GM12873 (cell line): Measurements from ENCODE around the gene LDB1.

Source experiments
- TF ChIP-seq, protein P1 (sequence below): IDR thresholded peaks from 2 replicates; pipeline ENCODE4 v1.5.1; 2012; ENCODE audit warnings: low read depth, mild to moderate bottlenecking, moderate library complexity, low read length, control low read depth; ENCODE audit not compliant: insufficient read depth; ENCODE audit errors: missing control alignments

Gene LDB1

DNA sequence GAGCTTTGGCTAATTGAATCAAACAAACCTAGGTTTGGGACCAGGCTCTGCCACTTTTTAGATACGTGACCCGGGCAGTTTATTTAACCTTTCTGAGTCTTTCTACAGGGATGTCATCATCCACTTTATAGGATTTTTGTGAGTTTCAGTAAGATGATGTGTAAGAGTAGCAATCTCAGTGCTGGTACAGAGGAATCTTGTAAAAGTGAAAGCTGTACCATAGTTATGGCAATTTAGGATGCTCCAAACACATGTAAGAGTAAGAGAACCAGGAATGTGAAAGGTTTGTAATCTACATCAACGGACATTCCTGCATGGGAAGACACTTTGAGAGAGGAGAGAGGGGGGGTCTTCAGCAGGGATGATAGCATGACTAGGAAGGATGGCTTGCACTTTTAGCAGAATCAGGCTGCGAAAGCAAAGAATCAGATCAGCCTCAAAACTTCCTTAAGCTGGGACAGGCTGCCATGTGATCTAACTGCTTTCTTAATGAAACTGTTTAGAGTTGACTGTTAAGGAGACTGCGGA, 33.0 kb upstream of the LDB1 start:
- TF ChIP-seq, protein P1, sequence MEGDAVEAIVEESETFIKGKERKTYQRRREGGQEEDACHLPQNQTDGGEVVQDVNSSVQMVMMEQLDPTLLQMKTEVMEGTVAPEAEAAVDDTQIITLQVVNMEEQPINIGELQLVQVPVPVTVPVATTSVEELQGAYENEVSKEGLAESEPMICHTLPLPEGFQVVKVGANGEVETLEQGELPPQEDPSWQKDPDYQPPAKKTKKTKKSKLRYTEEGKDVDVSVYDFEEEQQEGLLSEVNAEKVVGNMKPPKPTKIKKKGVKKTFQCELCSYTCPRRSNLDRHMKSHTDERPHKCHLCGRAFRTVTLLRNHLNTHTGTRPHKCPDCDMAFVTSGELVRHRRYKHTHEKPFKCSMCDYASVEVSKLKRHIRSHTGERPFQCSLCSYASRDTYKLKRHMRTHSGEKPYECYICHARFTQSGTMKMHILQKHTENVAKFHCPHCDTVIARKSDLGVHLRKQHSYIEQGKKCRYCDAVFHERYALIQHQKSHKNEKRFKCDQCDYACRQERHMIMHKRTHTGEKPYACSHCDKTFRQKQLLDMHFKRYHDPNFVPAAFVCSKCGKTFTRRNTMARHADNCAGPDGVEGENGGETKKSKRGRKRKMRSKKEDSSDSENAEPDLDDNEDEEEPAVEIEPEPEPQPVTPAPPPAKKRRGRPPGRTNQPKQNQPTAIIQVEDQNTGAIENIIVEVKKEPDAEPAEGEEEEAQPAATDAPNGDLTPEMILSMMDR: no peak

DNA sequence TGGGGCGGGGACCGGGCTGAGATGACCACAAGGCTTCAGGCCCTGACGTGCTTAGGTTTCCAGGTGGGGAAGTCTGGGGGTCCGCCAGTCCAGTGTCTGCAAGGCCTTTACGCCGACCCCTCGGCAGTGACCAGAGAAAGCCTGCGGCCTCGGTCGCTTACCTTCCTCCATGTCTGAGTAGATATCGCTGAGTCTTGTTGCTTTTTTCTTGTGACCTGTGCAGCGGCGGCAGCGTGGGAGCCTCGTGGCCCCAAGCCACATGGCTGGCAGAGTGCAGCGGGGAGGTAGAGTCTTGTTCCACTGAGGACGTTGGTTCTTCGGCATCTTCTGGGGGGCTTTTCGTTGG, 32.4 kb upstream of the LDB1 start:
- TF ChIP-seq, protein P1: no peak

DNA sequence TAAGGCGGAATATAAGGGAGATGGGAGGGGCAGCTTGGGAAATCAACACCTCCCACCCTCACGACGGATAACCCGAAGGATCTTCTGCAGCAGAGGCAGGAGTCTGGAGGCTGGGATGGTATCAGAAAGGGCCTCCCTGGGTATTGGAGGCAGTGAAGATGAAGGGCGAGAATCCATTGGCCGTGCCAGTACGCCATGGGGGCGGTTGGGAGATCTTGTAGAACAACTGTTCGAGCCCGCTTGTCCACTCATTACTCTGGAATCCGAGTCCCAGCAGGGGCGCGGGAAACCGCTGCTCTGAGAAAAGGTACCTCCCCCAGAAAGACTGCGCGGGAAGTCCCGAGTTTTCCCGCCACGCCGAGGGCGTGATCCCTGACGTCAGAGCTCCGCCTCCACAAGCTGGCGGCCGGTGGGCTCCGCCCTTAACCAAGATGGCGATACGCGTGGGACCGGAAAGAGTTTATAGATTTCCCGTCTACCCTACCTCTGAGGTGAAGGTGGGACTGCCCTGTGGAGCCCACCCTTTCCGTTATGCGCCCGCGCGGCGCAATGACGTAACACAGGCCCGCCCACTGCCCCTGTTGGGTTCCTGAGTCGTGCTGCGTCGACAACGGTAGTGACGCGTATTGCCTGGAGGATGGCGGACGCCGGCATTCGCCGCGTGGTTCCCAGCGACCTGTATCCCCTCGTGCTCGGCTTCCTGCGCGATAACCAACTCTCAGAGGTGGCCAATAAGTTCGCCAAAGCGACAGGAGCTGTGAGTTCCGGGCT, 31.8 kb upstream of the LDB1 start, which contains the start of gene NOLC1:
Gene NOLC1 (plus strand): TSS at position 616 of the 771 bp plus-strand sequence. CDS start 22 bp downstream, at position 638.
- TF ChIP-seq, protein P1: no peak

DNA sequence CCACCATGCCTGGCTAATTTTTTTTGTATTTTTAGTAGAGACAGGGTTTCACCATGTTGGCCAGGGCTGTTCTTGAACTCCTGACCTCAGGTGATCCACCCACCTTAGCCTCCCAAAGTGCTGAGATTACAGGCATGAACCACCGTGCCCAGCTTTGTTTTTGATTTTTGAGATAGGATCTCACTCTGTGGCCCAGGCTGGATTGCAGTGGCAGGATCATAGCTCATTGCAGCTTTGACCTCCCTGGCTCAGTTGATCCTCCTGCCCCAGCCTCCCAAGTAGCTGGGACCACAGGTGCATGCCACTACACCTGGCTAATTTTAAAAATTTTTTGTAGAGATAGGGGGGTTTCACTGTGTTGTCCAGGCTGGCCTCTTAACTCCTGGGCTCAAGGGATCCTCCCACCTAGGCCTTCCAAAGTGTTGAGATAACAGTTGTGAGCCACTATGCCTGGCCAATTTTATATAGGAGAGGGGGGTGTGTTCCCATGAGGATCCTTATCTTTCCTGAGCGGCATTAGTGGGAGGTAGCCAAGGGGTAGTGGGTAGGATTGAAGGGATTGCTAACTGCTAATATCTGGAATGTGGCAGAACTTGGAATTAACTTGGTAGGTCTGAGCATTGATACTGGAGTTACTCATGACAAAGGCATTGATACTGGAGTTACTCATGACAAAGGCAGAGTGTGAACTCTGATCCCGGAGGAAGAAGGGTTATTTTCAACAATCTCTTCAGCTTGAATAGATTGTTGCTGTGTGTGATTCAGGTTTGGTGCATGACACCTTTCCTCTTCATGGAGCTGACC, 31.0 kb upstream of the LDB1 start:
- TF ChIP-seq, protein P1: no peak

DNA sequence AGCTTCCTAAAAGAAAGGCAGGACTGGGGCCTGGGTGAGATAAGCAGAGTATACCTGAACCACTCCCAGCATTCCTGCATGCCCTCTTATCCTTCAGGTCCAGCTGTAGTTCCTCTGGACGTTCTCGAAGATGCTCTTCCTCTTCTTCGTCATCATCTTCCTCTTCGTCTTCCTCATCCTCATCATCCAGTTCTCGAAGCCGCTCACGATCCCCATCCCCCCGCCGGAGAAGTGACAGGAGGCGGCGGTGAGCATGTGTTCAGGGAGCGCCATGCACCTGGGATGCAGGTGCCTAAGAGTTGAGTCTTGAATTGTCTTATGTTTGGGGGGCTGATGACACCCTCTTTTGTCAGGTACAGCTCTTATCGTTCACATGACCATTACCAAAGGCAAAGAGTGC, 28.1 kb upstream of the LDB1 start:
- TF ChIP-seq, protein P1: no peak

DNA sequence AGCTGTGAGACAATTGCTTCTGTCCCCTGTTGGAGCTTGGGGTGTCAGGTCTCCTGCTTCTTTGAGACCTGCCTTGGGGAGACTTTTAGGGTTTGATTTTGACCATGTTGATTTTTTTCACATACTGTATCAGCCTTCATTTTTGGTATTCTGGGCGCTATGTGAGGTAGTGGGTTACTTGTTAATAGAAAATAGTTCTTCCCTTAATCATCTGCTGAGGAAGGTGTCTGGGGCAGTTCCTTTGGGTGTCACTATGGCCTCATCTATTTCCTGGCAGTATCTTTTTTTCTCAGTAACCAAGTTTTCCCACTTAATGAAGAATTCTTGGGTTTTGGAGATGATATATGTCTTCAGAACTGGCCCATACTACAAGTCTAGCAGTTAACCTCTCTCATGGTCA, 27.4 kb upstream of the LDB1 start:
- TF ChIP-seq, protein P1: no peak

DNA sequence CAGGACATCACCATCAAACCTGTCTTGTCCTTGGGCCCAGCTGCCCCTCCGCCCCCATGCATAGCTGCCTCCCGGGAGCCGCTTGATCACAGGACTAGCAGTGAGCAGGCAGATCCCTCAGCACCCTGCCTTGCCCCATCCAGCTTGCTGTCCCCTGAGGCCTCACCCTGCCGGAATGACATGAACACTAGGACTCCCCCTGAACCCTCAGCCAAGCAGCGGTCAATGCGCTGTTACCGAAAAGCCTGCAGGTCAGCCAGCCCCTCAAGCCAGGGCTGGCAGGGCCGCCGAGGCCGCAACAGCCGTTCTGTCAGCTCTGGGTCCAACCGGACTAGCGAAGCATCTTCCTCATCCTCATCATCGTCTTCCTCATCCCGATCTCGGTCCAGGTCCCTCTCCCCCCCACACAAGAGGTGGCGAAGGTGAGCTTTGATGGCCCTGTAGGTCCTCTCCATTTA, 26.8 kb upstream of the LDB1 start:
- TF ChIP-seq, protein P1: no peak
